Stimulated activated naive CD8-positive, alpha-beta T cell treated with anti-CD3 and anti-CD28 coated beads, Interleukin-15, Interleukin-2, amounts not matched to agents 100 ng/mL and 50 ng/mL, for 24 hours (primary cell): Measurements from ENCODE around the gene ZNF497.
"Not testable (repeated sequence)": the region's sequence is repeated elsewhere in the genome, so short reads cannot be mapped to it uniquely, and the experiment has no call there.

Experiments used
- H3K27ac Mint-ChIP-seq: one replicate; pipeline ENCODE4 v1.8.0; 2021; ENCODE audit warnings: mild to moderate bottlenecking, mixed read lengths
- H3K27me3 Mint-ChIP-seq: one replicate; pipeline ENCODE4 v1.8.0; 2021; ENCODE audit warnings: mixed read lengths
- H3K36me3 Mint-ChIP-seq: one replicate; pipeline ENCODE4 v1.8.0; 2021; ENCODE audit warnings: low read depth, mixed read lengths
- H3K4me1 Mint-ChIP-seq: one replicate; pipeline ENCODE4 v1.8.0; 2021; ENCODE audit warnings: low read depth, mixed read lengths
- H3K4me3 Mint-ChIP-seq: one replicate; pipeline ENCODE4 v1.8.0; 2021; ENCODE audit warnings: mild to moderate bottlenecking, mixed read lengths
- H3K9me3 Mint-ChIP-seq: one replicate; pipeline ENCODE4 v1.8.0; 2021; ENCODE audit warnings: mixed read lengths

Gene ZNF497

GRCh38 chr19:58382997-58383603, 20.5 kb upstream of the ZNF497 start:
- H3K4me1 Mint-ChIP-seq, result peaks cover 37% of the 10 kb centered on the region
- H3K9me3 Mint-ChIP-seq, result no peaks in the 10 kb centered on the region
- H3K27ac Mint-ChIP-seq, result no peak overlapping the region
- peaks cover 17% of the 10 kb centered on the region for H3K36me3 Mint-ChIP-seq
- H3K27me3 Mint-ChIP-seq, result no peaks in the 10 kb centered on the region
- peak overlapping the region; percentile 4 for H3K4me3 Mint-ChIP-seq

- peak overlapping the region; percentile 86 for H3K27ac Mint-ChIP-seq
- peak overlapping the region; percentile 100 for H3K4me3 Mint-ChIP-seq
- H3K4me1 Mint-ChIP-seq, result peaks cover 23% of the 10 kb centered on the region
- H3K27me3 Mint-ChIP-seq, result no peaks in the 10 kb centered on the region
- no peaks in the 10 kb centered on the region for H3K9me3 Mint-ChIP-seq
- H3K36me3 Mint-ChIP-seq, result peaks cover 4% of the 10 kb centered on the region
Measured at GRCh38 chr19:58381460-58382212, 19.1 kb upstream of the ZNF497 start.

- Mint-ChIP-seq H3K27me3 (no peaks in the 10 kb centered on the region), H3K36me3 (peaks cover 4% of the 10 kb centered on the region), H3K4me1 (peaks cover 23% of the 10 kb centered on the region), H3K9me3 (no peaks in the 10 kb centered on the region), H3K4me3 (peak within 1 kb of the TSS; percentile 100), H3K27ac (peak within 1 kb of the TSS; percentile 99)
Measured at GRCh38 chr19:58380662-58381459, 18.3 kb upstream of the ZNF497 start, which contains the start of gene ZNF837. TSS of gene ZNF837 (minus strand) at chr19:58381030. CDS start at chr19:58369332, 11,698 bp downstream.

GRCh38 chr19:58380037-58380661, 17.6 kb upstream of the ZNF497 start:
- Mint-ChIP-seq H3K4me3 (peak overlapping the region; percentile 100), H3K27me3 (no peaks in the 10 kb centered on the region), H3K9me3 (no peaks in the 10 kb centered on the region), H3K27ac (peak overlapping the region; percentile 99), H3K4me1 (peaks cover 17% of the 10 kb centered on the region), H3K36me3 (peaks cover 4% of the 10 kb centered on the region)

- Mint-ChIP-seq H3K36me3 (peaks cover 4% of the 10 kb centered on the region), H3K27me3 (no peaks in the 10 kb centered on the region), H3K9me3 (no peaks in the 10 kb centered on the region), H3K4me3 (peak overlapping the region; percentile 100), H3K4me1 (peaks cover 18% of the 10 kb centered on the region), H3K27ac (peak overlapping the region; percentile 99)
Measured at GRCh38 chr19:58379246-58379645, 16.7 kb upstream of the ZNF497 start.

- H3K27me3 Mint-ChIP-seq, H3K36me3 Mint-ChIP-seq, H3K4me3 Mint-ChIP-seq, H3K27ac Mint-ChIP-seq, H3K9me3 Mint-ChIP-seq: not testable (repeated sequence)
- H3K4me1 Mint-ChIP-seq, result peaks cover 16% of the 10 kb centered on the region
Measured at GRCh38 chr19:58376724-58377123, 14.2 kb upstream of the ZNF497 start.

- H3K27me3 Mint-ChIP-seq, result no peaks in the 10 kb centered on the region
Measured at GRCh38 chr19:58374200-58374599, 11.6 kb upstream of the ZNF497 start.

GRCh38 chr19:58372311-58373133, 10.0 kb upstream of the ZNF497 start:
- Mint-ChIP-seq H3K36me3 (no peaks in the 10 kb centered on the region), H3K4me1 (peaks cover 4% of the 10 kb centered on the region), H3K27ac (no peak overlapping the region), H3K27me3 (no peaks in the 10 kb centered on the region), H3K9me3 (no peaks in the 10 kb centered on the region), H3K4me3 (no peak overlapping the region)

More at GRCh38 chr19:58374200-58374599, 11.6 kb upstream of the ZNF497 start:
- no peak overlapping the region for H3K4me3 Mint-ChIP-seq
- H3K4me1 Mint-ChIP-seq, result peaks cover 4% of the 10 kb centered on the region
- no peak overlapping the region for H3K27ac Mint-ChIP-seq
- H3K9me3 Mint-ChIP-seq, result no peaks in the 10 kb centered on the region
- no peaks in the 10 kb centered on the region for H3K36me3 Mint-ChIP-seq

GRCh38 chr19:58368561-58369360, 6.2 kb upstream of the ZNF497 start:
- H3K27me3 Mint-ChIP-seq, result no peaks in the 10 kb centered on the region
- no peak overlapping the region for H3K27ac Mint-ChIP-seq
- no peaks in the 10 kb centered on the region for H3K4me1 Mint-ChIP-seq
- H3K4me3 Mint-ChIP-seq, result no peak overlapping the region
- no peaks in the 10 kb centered on the region for H3K9me3 Mint-ChIP-seq
- H3K36me3 Mint-ChIP-seq, result no peaks in the 10 kb centered on the region

GRCh38 chr19:58367698-58368454, 5.3 kb upstream of the ZNF497 start:
- H3K27ac Mint-ChIP-seq, result no peak overlapping the region
- H3K4me3 Mint-ChIP-seq, result no peak overlapping the region
- H3K4me1 Mint-ChIP-seq, result peaks cover 1% of the 10 kb centered on the region
- H3K36me3 Mint-ChIP-seq, result no peaks in the 10 kb centered on the region
- no peaks in the 10 kb centered on the region for H3K27me3 Mint-ChIP-seq
- H3K9me3 Mint-ChIP-seq, result no peaks in the 10 kb centered on the region

GRCh38 chr19:58366585-58367430, 4.3 kb upstream of the ZNF497 start:
- no peaks in the 10 kb centered on the region for H3K9me3 Mint-ChIP-seq
- H3K4me3 Mint-ChIP-seq, result no peak overlapping the region
- no peaks in the 10 kb centered on the region for H3K27me3 Mint-ChIP-seq
- no peaks in the 10 kb centered on the region for H3K36me3 Mint-ChIP-seq
- H3K4me1 Mint-ChIP-seq, result peaks cover 10% of the 10 kb centered on the region
- no peak overlapping the region for H3K27ac Mint-ChIP-seq

- no peak overlapping the region for H3K27ac Mint-ChIP-seq
- H3K27me3 Mint-ChIP-seq, result no peaks in the 10 kb centered on the region
- no peaks in the 10 kb centered on the region for H3K9me3 Mint-ChIP-seq
- no peaks in the 10 kb centered on the region for H3K36me3 Mint-ChIP-seq
- H3K4me3 Mint-ChIP-seq, result no peak overlapping the region
- peaks cover 20% of the 10 kb centered on the region for H3K4me1 Mint-ChIP-seq
Measured at GRCh38 chr19:58364146-58364545, 1.6 kb upstream of the ZNF497 start.
